Mucosa of gallbladder (tissue), 1 donor: ENCODE measurements around the gene ADAMTS7. TPM values are rescaled to one million over a fixed set of nuclear protein-coding genes. Genes with fewer than 3 reads are reported as not detected.
A peak's percentile ranks its signal among the peaks of the same experiment; 100 is the strongest.

Experiments used
- DNase-seq: peaks from one replicate; pipeline ENCODE4 v3.0.0-alpha.2; 2020; ENCODE audit warnings: low spot score
- total RNA-seq: library from RNA; stranded (reverse); gene quantifications from one replicate; pipeline ENCODE4 v1.2.1, GENCODE V29; 2021
- donor health status: DM: no; HTN: no; CAD: no.

Gene ADAMTS7
- total RNA-seq, 1 donor from 2014 or later, result 13.8 TPM

GRCh38 chr15:78726870-78727551, 84.3 kb downstream of the ADAMTS7 start:
- no peak for DNase-seq

DNA sequence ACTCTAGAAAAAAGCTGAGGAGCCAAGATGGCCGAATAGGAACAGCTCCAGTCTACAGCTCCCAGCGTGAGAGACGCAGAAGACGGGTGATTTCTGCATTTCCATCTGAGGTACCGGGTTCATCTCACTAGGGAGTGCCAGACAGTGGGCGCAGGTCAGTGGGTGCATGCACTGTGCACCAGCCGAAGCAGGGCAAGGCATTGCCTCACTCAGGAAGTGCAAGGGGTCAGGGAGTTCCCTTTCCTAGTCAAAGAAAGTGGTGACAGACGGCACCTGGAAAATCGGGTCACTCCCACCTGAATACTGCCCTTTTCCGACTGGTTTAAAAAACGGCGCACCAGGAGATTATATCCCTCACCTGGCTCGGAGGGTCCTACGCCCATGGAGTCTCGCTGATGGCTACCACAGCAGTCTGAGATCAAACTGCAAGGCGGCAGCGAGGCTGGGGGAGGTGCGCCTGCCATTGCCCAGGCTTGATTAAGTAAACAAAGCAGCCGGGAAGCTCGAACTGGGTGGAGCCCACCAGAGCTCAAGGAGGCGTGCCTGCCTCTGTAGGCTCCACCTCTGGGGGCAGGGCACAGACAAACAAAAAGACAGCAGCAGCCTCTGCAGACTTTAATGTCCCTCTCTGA, 91.3 kb downstream of the ADAMTS7 start:
- DNase-seq, result peak; percentile 30

DNA sequence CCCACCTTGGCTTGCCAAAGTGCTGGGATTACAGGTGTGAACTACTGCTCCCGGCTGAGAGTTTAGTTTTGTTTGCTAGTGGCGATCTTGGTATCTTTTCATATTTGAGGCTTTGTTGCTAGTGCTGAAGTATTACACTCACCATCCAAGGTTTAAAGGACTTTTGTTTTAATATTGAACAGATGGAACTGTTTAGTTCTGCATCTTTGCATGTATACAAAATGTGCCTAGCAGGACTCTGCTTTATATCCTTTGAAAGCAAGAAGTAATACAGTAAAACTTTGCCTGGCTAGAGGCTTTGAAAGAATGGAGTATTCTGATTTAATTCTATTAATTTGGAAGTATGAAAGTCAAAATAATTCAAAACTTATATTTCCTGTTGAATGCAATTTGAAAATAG, 92.4 kb downstream of the ADAMTS7 start:
- DNase-seq, result no peak

DNA sequence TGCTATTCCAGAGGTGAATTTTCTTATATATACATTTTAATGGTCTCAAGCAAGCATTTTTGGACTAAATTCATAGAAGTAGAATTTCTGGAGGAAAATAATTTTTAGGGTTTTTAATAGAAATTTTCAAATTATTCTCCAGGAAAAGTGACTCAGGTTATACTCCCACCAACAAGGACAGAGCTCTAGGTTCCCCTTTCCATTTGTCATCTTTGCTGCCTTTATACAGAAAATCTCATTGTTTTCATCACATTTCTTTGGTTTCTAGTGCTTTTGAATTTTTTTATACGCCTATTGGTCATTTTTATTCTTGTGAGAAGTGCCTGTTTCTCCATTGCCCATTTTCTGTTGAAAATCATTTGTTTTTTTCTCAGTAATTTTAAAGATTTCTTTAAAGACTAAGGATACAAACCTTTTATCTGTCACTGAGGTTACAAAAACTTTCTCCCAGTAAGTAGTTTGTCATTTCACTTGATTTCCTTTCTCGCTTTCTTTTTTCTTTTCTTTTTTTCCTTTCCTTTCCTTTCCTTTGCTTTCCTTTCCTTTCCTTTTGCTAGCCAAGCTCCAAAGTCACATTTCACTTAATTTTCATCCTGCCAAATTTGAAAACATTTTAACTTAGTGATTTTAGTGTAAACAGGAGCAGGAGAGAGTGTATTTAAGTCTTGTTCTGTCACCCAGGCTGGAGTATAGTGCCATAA, 93.2 kb downstream of the ADAMTS7 start:
- DNase-seq, result no peak

GRCh38 chr15:78716651-78717050, 94.6 kb downstream of the ADAMTS7 start:
- DNase-seq, result no peak

DNA sequence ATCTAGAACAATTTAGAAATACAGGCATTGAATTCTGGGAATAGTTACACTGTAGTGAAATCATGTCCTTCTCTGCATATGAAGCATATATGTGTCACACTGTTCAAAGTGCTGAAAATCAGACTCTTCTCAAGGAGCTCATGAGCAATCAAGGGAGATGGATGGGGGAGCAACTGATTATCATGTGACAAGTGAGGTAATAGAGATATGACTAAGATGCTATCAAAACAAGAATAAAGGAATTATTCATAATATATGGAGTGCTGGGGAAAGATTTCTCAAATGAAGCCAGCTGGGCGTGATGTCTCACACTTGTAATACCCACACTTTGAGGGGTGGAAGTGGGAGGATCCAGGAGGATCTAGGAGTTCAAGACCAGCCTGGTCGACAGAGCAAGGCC, 95.3 kb downstream of the ADAMTS7 start:
- no peak for DNase-seq

DNA sequence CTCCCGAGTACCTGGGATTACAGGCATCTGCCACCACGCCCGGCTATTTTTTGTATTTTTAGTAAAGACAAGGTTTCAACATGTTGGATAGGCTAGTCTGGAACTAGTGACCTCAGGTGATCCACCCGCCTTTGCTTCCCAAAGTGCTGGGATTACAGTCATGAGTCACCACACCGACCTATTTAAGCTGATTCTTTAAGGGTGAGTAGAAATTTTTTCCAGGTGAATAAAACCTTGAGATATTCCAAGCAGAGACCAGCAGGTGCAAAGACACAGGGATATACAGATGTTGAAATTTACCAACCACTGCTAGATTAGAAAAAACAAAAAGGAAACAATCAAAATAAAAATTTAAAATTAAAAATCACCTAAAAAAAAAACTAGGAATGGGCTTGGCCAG, 95.8 kb downstream of the ADAMTS7 start:
- DNase-seq, result no peak

- no peak for DNase-seq
Measured at GRCh38 chr15:78714890-78715289, 96.4 kb downstream of the ADAMTS7 start.

DNA sequence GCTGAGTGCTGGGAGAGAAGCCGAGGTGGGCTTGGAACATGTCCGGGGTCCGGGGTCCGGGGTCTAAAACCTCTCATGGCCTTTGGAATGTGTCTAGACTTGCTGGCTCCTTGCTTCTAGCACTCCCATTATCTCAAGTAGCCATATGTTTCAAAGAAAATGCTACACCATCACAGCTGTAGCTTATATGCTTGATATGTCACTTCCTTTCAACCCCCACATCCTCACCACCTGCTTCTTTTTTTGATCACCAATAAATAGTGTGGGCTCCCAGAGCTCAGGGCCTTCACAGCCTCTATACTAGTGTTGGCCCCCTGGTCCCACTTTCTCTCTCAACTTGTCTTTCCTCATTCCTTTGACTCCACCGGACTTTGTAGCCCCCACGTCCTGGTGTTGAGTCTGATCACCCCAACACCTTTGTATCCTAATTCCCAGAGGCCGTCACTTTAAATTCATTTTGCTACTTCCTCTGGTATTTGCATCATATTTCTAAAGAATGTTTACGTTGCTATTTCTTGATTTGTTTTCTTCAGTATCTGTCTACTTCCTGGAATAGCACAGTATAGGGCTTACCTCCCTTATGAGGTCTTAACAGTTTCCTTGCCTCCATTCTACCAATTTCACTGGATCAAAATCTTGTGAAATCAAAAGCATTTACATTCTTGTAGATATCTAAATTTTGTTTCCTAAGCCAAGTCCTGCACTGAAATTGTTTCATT, 98.3 kb downstream of the ADAMTS7 start:
- DNase-seq, result no peak

GRCh38 chr15:78711638-78712037, 99.6 kb downstream of the ADAMTS7 start:
- DNase-seq, result no peak

GRCh38 chr15:78709263-78709882, 101.9 kb downstream of the ADAMTS7 start:
- peak; percentile 56 for DNase-seq

Other genes starting within 250 kb of the ADAMTS7 start
- 20.3 TPM for gene CHRNA5, start 245.9 kb downstream of the ADAMTS7 start, total RNA-seq
- gene CHRNA3, start 190.5 kb downstream of the ADAMTS7 start, total RNA-seq, result 0.89 TPM
- not detected for gene CHRNB4, start 170.3 kb downstream of the ADAMTS7 start, total RNA-seq
- 309 TPM for gene MORF4L1, start 61.4 kb upstream of the ADAMTS7 start, total RNA-seq
- 465 TPM for gene CTSH, start 133.6 kb upstream of the ADAMTS7 start, total RNA-seq